VCaP (cell line): ENCODE results near the gene ABHD6.
A peak's percentile ranks its signal among the peaks of the same experiment; 100 is the strongest.

Experiments
- H3K27ac ChIP-seq: fragments of 450-650 bp; 2 replicates; pipeline ENCODE4 v1.5.1; 2017
- CTCF ChIP-seq: fragments of 450-650 bp; conservative IDR thresholded peaks from 2 replicates; pipeline ENCODE4 v1.5.1; 2017; ENCODE audit warnings: mild to moderate bottlenecking, moderate library complexity

ABHD6 gene

GRCh38 chr3:58249358-58250092 lies 11.9 kb downstream of the ABHD6 start:
- H3K27ac ChIP-seq: no peak overlapping the region
- peak; percentile 22; the same call in 1 of the 2 replicates for TF ChIP-seq CTCF

GRCh38 chr3:58250093-58250707 lies 12.6 kb downstream of the ABHD6 start:
- TF ChIP-seq CTCF: 0 out of 2 replicates have a peak, but pooled peaks have one; percentile 3

GRCh38 chr3:58251631-58252035 lies 14.0 kb downstream of the ABHD6 start:
- H3K27ac ChIP-seq: peak overlapping the region; percentile 48
- TF ChIP-seq CTCF: no peak

More at GRCh38 chr3:58250093-58250707, 12.6 kb downstream of the ABHD6 start:
- H3K27ac ChIP-seq: no peak overlapping the region

GRCh38 chr3:58254144-58254543 lies 16.6 kb downstream of the ABHD6 start:
- H3K27ac ChIP-seq: 0 out of 2 replicates have a peak overlapping the region, but pooled peaks have one; percentile 8
- no peak for TF ChIP-seq CTCF

- no peak overlapping the region for H3K27ac ChIP-seq
- no peak for TF ChIP-seq CTCF
Measured at GRCh38 chr3:58256061-58256460, 18.5 kb downstream of the ABHD6 start.

GRCh38 chr3:58256511-58256910 lies 18.9 kb downstream of the ABHD6 start:
- no peak for TF ChIP-seq CTCF
- H3K27ac ChIP-seq: no peak overlapping the region

GRCh38 chr3:58258392-58259055 lies 20.9 kb downstream of the ABHD6 start:
- no peak for TF ChIP-seq CTCF
- H3K27ac ChIP-seq: no peak overlapping the region
